ENCODE measurements around the gene ITPKB.

The ITPKB gene

GRCh38 chr1:226597616-226598454 lies 141.2 kb downstream of the ITPKB start:
- no peak for DNase-seq

- DNase-seq, result no peak
Measured at GRCh38 chr1:226596531-226597165, 142.4 kb downstream of the ITPKB start.

DNA sequence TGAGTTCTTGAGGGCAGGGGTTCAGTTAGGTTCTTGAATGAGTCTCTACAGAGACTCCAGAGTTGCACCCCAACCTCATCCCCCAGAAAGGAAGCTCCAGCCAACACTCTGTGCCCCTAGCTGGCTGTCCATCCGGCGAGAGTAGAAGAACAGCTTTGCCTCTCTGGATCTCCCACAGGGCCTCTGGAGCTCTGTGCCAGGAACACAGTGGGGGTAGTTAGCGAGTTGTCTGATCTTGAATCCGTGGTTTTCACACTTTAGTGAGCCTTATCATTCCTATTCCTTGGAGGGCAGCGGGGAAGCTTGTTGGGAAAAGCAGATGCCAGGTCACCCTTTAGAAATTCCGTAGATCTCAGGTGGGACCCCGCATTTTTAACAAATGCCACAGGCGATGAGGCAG lies 145.5 kb downstream of the ITPKB start:
- DNase-seq, result no peak

GRCh38 chr1:226590614-226591013 lies 148.5 kb downstream of the ITPKB start:
- no peak for DNase-seq

- DNase-seq, result no peak
Measured at GRCh38 chr1:226589008-226589733, 149.9 kb downstream of the ITPKB start.

DNA sequence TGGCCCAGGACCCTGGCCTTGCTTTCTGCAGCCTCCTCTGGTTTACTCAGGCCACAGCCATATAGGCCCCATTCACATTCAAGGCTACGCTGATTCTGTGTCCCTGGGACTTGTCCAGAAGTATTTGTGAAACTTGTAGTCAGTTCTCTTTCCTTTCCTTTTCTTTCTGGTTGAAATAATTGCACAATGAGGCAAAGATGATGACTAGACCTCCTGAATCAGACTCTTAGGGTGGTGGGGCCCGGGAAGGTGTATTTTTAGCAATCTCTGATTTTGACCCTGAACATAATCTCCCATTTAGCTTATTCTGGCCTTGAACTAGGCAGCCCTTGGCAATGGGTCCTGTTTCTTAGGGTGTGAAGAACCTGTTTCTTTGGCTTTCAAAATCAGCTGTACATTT lies 150.6 kb downstream of the ITPKB start:
- no peak for DNase-seq

- DNase-seq, result no peak
Measured at GRCh38 chr1:226586650-226587422, 152.2 kb downstream of the ITPKB start.

DNA sequence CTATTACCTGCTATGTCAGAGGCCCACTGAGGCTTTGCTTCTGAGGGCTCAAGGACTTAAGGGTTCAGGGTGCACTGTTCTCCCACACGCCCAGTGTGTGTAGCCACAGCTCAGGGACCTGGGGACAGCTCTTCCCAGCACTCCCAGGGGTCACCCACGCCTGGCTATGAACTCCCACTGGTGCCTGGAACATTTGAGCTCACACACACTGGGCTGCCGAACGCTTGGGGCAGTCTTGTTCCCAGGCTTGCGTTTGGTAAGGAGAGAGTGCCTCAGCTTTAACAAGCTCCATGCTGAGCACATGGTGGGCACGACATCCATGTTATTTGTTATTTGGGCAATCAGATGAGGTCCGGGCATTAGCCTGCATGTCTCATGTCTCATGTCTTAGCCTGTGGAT lies 153.0 kb downstream of the ITPKB start:
- DNase-seq, result no peak

DNA sequence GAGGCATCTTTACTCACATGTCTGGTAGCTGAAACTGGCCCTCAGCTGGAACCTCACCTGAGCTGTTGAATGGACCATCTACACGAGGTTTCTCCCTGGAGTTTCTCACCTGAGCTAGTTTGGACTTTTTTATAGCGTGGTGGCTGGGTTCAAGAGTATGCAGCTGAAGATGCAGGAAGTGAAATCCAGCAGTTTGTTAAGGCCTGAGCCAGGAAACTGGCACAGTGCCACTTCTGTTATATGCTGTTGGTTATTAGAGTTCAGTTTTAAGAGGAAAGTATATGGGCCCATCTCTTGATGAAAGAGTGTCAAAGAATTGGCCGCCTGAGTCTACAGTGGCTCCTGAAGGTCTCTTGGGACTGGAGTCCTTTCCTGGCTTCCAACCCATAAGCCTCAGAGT lies 154.9 kb downstream of the ITPKB start:
- DNase-seq, result no peak

DNA sequence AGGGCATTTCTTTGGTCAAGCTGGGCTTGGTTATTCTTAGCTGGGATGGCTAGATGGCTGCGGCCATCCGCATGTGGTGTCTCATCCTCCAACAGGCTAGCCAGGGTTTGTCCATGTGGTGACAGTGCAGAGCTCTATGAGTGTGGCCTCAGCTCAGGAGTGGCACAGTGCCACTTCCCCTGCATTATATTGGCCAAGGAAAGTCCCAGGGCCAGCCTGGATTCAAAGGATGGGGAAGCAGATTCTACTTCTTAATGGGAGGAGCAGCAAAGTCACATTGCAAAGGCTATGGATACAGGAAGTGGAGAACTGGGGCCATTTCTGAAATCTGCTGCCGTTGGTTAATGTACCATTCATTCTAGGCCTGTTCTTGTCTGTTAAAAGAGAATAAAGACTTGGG lies 156.1 kb downstream of the ITPKB start:
- no peak for DNase-seq

All from activated naive CD4-positive, alpha-beta T cell treated with Interleukin-2 at 50 U/mL for 16 hours (primary cell).